Stomach (tissue), 9 donors: ENCODE data around the gene TBC1D8. TPM values are rescaled to one million over a fixed set of nuclear protein-coding genes. Genes with fewer than 3 reads are reported as not detected.

Experiments
- DNase-seq, 2 donors: peaks; one replicate each; pipeline versions ENCODE4 v3.0.0 to v3.0.0-alpha.2; 2013 to 2019
- H3K27ac ChIP-seq, 5 donors: fragments of 200-600 bp in 4 of 5; sonication (generic) in 4 of 5; one replicate each; pipeline ENCODE4 v1.5.1; 2013 to 2019; ENCODE audit warnings: mild to moderate bottlenecking in 1 of 5, moderate library complexity in 1 of 5
- H3K27me3 ChIP-seq, 3 donors: fragments of 200-600 bp; sonication (generic); one replicate each; pipeline ENCODE4 v1.5.1; 2017 to 2019; ENCODE audit warnings: mixed run types in 1 of 3
- H3K36me3 ChIP-seq, 4 donors: fragments of 200-600 bp; sonication (generic); 1 replicate in 3 of 4; 2 replicates in 1 of 4; pipeline ENCODE4 v1.5.1; 2016 to 2019
- H3K4me1 ChIP-seq, 4 donors: fragments of 200-600 bp; sonication (generic); one replicate each; pipeline ENCODE4 v1.5.1; 2016 to 2019
- H3K4me3 ChIP-seq, 4 donors: fragments of 200-600 bp; sonication (generic) in 3 of 4; one replicate each; pipeline ENCODE4 v1.5.1; 2016 to 2019; ENCODE audit warnings: mild to moderate bottlenecking in 1 of 4
- H3K9me3 ChIP-seq, 4 donors: fragments of 200-600 bp; sonication (generic); one replicate each; pipeline ENCODE4 v1.5.1; 2016 to 2019
- CTCF ChIP-seq, 7 experiments: fragments of 450-650 bp in 4 of 7; fragments of 200-600 bp in 3 of 7; sonication (generic) in 3 of 7; IDR thresholded peaks; one replicate each; pipeline ENCODE4 v1.5.1; 2016 to 2019; ENCODE audit warnings: antibody characterized with exemption in 7 of 7, control low read depth in 2 of 7, mild to moderate bottlenecking in 1 of 7
- EP300 ChIP-seq: sonication (generic); formaldehyde crosslinking; IDR thresholded peaks from one replicate; pipeline ENCODE4 v1.6.1; 2017; ENCODE audit warnings: antibody characterized with exemption
- POLR2A ChIP-seq, 4 donors: fragments of 450-650 bp; IDR thresholded peaks; one replicate each; pipeline ENCODE4 v1.6.1; 2016; ENCODE audit warnings: antibody characterized with exemption in 4 of 4, control low read depth in 2 of 4, mild to moderate bottlenecking in 1 of 4, moderate library complexity in 1 of 4
- POLR2AphosphoS5 ChIP-seq, 3 donors: sonication (generic); formaldehyde crosslinking; IDR thresholded peaks; one replicate each; pipeline ENCODE4 v1.6.1; 2016; ENCODE audit warnings: antibody characterized with exemption in 3 of 3
- WGBS, 5 donors: extraction: QIAGEN DNeasy Blood & Tissue Kit in 3 of 5; methylation state at CpG; one replicate each; pipeline versions ENCODE4 v1.1.5 to v1.1.7; 2013 to 2018; 5-methylcytosine and 5-hydroxymethylcytosine counted together
- intact Hi-C: fragments of 100-400 bp; cut with DNase I; formaldehyde crosslinking; loops from one replicate; pipeline ENCODE4 v1.15.1; 2023; ENCODE audit warnings: low total_unique reads
- polyA plus RNA-seq, 3 donors: library from polyadenylated mRNA; stranded (reverse); fragments of 200-250 nt; gene quantifications; one replicate each; pipeline ENCODE4 v1.2.3, GENCODE V29; 2013
- total RNA-seq, 5 donors: library from RNA; depleted of rRNA; stranded (reverse); fragments of >200 nt; gene quantifications; one replicate each; pipeline versions ENCODE4 v1.1.0 to v1.2.3, GENCODE V29; 2014 to 2016
- donor health status: healthy with polysubstance abuse.
- donor health status: Bipolar disorder and iron deficiency.
- donor health status: healthy.

TBC1D8 gene
- total and polyA plus RNA-seq, 8 donors: 9.9 to 179 (median 74.9) TPM

GRCh38 chr2:101125808-101126207, 25.4 kb downstream of the TBC1D8 start:
- Histone ChIP-seq H3K9me3 (no peaks in the 10 kb centered on the region), H3K27me3 (no peaks in the 10 kb centered on the region), H3K27ac (peak overlapping the region; percentile 34 to 93 (median 82)), H3K36me3 (no peaks in the 10 kb centered on the region), H3K4me3 (no peak overlapping the region), H3K4me1 (peaks cover 50 to 97% (median 80%) of the 10 kb centered on the region in 4 donors)
- DNase-seq: no peak
- TF ChIP-seq POLR2A (IDR thresholded peaks at IDR 0.05) (no peak), EP300 (no peak), CTCF (IDR thresholded peaks at IDR 0.05) (no peak), POLR2AphosphoS5 (IDR thresholded peaks at IDR 0.05) (no peak)
- 65 to 80% (median 70%) methylated on average over 3 of the region's 3 CpGs for WGBS, 5 donors
- intact Hi-C loops: no loop called here

- intact Hi-C loops: no loop called here
- TF ChIP-seq POLR2AphosphoS5 (IDR thresholded peaks at IDR 0.05): no peak
- TF ChIP-seq POLR2A (IDR thresholded peaks at IDR 0.05): no peak
- no peak for TF ChIP-seq CTCF (IDR thresholded peaks at IDR 0.05)
- TF ChIP-seq EP300: no peak
- Histone ChIP-seq H3K4me1 (peaks cover 55 to 97% (median 84%) of the 10 kb centered on the region in 4 donors), H3K4me3 (no peak overlapping the region), H3K27me3 (no peaks in the 10 kb centered on the region), H3K36me3 (no peaks in the 10 kb centered on the region), H3K27ac (peak overlapping the region in 4 of 5 donors; percentile 80 to 93 (median 83)), H3K9me3 (no peaks in the 10 kb centered on the region)
- WGBS, 5 donors: 13 to 29% (median 19%) methylated on average over 3 of the region's 3 CpGs
- no peak for DNase-seq
Measured at GRCh38 chr2:101125374-101125773, 25.8 kb downstream of the TBC1D8 start.

- H3K4me3 ChIP-seq: no peak overlapping the region
- WGBS, 5 donors: 13 to 26% (median 18%) methylated on average over 7 of the region's 7 CpGs
- DNase-seq: peak; percentile 78 to 85
Measured at GRCh38 chr2:101124643-101125366, 26.4 kb downstream of the TBC1D8 start.

More at GRCh38 chr2:101124643-101125366, 26.4 kb downstream of the TBC1D8 start:
- intact Hi-C loops: no loop called here
- H3K36me3 ChIP-seq: no peaks in the 10 kb centered on the region
- H3K9me3 ChIP-seq: no peaks in the 10 kb centered on the region
- peak overlapping the region; percentile 78 to 93 (median 82) for H3K27ac ChIP-seq
- TF ChIP-seq POLR2A (IDR thresholded peaks at IDR 0.05) (no peak), EP300 (no peak), CTCF (IDR thresholded peaks at IDR 0.05) (no peak), POLR2AphosphoS5 (IDR thresholded peaks at IDR 0.05) (peak in 2 of 3 donors; percentile 64 to 81)
- no peaks in the 10 kb centered on the region for H3K27me3 ChIP-seq
- H3K4me1 ChIP-seq: peaks cover 56 to 98% (median 87%) of the 10 kb centered on the region in 4 donors
